Ishikawa (cell line): ENCODE data around the gene ADGRE2.

Experiments
- CEBPB ChIP-seq: IDR thresholded peaks from 2 replicates; pipeline ENCODE4 v1.6.1; 2012
- EP300 ChIP-seq: IDR thresholded peaks from 2 replicates; pipeline ENCODE4 v1.6.1; 2012; ENCODE audit warnings: borderline replicate concordance
- MAX ChIP-seq: IDR thresholded peaks from 2 replicates; pipeline ENCODE4 v1.6.1; 2012
- REST ChIP-seq: IDR thresholded peaks from 2 replicates; pipeline ENCODE4 v1.6.1; 2012; ENCODE audit warnings: low read depth, mild to moderate bottlenecking
- TAF1 ChIP-seq: IDR thresholded peaks from 2 replicates; pipeline ENCODE4 v1.6.1; 2012; ENCODE audit warnings: low read depth, mild to moderate bottlenecking
- TCF12 ChIP-seq: IDR thresholded peaks from 2 replicates; pipeline ENCODE4 v1.6.1; 2012; ENCODE audit warnings: low read depth
- TEAD4 ChIP-seq: IDR thresholded peaks from 2 replicates; pipeline ENCODE4 v1.6.1; 2012
- YY1 ChIP-seq: IDR thresholded peaks from 2 replicates; pipeline ENCODE4 v1.6.1; 2012; ENCODE audit warnings: low read depth
- ZBTB7A ChIP-seq: IDR thresholded peaks from 2 replicates; pipeline ENCODE4 v1.6.1; 2012; ENCODE audit warnings: low read depth

- TF ChIP-seq TAF1 (no peak), YY1 (no peak), TCF12 (no peak), REST (no peak), EP300 (no peak), CEBPB (no peak), MAX (no peak), TEAD4 (no peak), ZBTB7A (no peak)
Measured at GRCh38 chr19:14731200-14731599, 47.2 kb downstream of the ADGRE2 start.
